RKO (cell line): ENCODE data around the gene UBTF.

Experiments used
- DNase-seq: peaks from one replicate; pipeline ENCODE4 v3.0.0-alpha.2; 2016; ENCODE audit warnings: low spot score

The UBTF gene, protein sequence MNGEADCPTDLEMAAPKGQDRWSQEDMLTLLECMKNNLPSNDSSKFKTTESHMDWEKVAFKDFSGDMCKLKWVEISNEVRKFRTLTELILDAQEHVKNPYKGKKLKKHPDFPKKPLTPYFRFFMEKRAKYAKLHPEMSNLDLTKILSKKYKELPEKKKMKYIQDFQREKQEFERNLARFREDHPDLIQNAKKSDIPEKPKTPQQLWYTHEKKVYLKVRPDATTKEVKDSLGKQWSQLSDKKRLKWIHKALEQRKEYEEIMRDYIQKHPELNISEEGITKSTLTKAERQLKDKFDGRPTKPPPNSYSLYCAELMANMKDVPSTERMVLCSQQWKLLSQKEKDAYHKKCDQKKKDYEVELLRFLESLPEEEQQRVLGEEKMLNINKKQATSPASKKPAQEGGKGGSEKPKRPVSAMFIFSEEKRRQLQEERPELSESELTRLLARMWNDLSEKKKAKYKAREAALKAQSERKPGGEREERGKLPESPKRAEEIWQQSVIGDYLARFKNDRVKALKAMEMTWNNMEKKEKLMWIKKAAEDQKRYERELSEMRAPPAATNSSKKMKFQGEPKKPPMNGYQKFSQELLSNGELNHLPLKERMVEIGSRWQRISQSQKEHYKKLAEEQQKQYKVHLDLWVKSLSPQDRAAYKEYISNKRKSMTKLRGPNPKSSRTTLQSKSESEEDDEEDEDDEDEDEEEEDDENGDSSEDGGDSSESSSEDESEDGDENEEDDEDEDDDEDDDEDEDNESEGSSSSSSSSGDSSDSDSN

DNA sequence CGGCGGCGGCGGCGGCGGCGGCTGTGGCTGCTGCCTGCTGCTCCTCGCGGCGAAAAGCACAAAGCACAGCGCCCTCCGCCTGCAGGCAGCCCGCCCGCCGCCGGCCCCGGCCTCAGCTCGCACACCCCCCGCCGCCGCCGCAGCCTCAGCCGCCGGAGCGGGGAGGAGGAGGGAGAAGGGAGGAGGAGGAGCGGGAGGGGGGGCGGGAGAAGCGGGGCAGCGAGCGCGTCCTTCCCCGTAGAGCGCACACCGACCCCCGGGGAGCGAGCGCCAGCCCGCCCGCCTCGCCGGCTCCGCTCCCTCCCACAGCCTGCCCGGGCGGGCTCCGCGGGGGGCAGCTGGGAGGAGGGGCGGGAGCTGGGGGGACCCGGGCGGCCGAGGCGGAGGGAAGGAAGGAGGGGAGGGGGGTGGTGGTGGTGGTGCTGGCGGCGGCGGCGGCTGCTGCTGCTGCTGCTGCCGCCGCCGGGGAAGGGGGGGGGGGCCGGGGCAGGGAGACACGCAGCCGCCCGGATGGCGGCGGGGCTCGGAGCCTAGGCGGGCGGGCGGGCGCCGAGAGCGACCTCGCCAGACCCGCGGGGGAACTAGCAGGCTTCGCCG is at the start of gene UBTF:
Gene UBTF, minus strand, starts transcription at position 60 of the 597 bp plus-strand sequence. CDS start 1,446 bp downstream, outside the sequence.
- peak; percentile 63 for DNase-seq

DNA sequence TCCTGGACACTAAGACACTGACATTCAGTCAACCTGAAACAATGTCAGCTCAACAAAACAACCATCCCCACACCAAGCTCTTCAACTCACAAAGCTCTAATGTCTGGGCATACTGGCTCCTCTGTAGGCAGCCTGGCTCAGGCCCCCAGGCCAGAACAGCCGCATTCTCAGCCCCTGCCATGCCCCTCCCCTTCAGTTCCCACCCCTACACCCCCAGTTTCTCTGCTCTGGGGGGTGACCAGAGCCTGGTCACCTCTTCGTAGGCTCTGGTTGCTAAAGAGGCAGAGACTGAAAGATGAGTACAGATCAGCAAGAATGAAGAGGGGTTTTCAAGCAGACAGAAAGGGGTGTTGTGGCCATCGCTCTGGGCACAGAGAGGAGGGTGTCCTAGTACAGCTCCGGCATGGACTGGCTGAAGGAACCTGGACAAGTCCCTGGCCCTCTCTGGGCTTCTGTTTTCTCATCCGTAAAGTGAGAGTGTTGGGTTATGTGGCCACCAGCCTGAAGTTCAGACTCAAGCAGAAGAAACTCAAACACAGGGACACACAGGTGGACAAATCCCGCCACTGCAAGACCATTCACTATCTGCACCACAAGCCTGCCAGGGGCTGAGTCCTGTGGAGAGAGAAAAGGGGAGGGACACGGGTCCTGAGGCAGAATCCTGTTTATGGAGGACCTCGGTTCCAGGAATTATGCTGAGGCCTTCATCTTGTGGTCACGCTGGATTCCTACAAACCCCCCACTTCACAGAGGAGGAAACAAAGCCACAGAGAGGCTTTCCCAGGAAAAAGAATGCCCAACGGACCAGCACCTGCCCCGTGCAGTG is 49.4 kb upstream of the UBTF start:
- no peak for DNase-seq

DNA sequence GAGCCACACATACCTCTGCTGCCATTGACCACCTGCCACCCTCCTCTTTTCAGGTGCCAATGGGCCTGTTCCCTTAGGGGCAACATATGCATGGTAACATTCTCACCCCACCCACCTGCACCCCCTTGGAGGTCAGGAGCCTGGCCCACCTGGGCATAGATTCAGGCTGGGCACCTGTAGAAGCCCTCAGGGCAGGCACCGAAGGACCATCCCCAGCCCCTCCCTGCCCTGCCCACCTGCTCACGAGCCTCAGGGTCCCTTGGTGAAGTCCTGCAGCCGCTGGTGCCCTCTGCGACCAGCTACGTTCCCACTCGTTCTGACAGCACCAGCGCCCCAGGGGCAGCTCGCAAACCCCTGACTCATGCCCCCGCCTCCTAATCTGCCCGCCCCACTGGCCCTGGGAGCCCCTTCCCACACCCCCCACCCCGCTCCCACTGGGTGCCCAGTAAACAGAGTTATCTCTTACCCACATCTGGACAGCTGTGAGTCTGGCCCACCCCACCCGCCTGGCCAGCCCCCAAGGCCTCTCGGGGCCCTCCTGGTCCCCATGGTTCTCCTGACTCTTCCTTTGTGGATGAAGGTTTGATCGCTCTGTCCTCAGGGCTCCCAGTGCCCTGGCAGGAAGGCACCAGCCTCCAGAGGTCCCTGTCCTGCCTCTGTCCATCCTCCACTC is 48.5 kb upstream of the UBTF start, which contains the start of gene SLC4A1:
Gene SLC4A1, minus strand, starts transcription at position 318 of the 673 bp plus-strand sequence. CDS start 5,269 bp downstream, outside the sequence.
- no peak for DNase-seq

DNA sequence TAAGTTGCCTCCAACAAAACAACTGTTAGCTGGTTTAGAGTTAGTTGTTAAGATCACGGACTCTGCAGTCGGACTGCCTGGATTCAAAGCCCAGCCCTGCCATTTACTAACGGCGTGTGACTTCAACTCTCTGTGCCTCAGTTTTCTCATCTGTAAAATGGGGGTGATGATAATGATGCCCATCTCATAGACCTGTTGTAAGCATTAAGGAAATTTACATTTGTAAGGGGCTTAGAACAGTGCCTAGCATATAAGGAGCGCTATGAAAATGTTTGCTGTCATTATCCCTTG is 47.6 kb upstream of the UBTF start:
- no peak for DNase-seq

DNA sequence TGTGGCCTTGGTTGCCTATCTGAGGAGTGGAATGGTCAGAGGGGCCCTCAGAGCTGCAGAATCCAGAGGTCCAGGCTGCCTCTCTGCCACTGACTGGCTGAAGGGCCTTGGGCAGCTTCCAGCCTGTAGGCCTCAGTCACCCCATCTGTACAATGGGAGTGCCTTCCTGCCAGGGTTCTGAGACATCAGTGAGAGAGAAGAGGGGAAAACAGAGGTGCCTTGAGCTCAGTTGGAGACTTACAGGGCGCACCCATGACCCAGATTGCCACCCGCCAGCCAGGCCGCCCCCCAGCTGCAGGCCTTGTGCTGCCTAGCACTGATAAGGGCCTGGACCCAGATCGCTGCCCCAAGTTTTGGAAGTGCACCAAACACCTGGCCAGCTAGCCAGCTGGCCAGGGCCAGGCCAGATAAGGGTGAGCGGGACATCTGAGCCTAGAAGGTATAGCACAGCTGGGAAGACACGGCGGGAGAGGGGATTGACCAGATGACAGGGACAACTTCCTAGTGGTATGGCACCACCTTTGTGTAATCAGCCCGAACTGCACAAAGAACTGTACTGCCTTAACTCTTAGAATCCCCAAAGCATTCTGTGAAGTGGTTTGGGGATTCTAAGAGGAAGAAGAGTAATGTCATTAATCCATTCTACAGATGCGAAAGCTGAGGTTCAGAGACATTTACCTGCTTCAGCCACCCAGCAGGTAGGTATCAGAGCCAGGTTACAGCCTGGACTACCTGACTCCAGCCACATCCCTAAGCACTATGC is 47.1 kb upstream of the UBTF start:
- peak; percentile 8 for DNase-seq

DNA sequence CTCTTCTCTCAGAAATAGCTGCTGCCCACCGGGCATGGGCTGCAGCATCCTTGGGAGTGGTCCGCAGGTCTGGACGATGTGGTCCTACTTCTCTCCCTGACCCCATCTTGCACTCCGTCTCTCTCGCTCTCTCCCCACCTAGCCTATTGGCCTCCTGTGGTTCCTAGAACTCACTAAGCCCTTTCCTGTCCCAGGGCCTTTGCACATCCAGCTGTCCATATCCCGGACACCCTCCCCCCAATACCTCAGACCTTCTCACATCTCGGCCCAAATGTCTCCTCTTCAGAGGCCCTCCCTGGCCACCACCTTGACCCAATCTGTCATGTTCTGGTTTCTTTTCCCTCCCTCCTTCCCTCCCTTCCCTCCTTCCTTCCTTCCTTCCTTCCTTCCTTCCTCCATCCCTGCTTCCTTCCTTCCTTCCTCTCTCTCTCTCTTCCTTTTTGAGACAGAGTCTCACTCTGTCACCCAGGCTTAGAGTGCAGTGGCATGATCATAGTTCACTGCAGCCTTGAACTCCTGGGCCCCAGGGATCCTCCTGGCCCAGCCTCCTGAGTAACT is 43.9 kb upstream of the UBTF start:
- DNase-seq, result no peak

DNA sequence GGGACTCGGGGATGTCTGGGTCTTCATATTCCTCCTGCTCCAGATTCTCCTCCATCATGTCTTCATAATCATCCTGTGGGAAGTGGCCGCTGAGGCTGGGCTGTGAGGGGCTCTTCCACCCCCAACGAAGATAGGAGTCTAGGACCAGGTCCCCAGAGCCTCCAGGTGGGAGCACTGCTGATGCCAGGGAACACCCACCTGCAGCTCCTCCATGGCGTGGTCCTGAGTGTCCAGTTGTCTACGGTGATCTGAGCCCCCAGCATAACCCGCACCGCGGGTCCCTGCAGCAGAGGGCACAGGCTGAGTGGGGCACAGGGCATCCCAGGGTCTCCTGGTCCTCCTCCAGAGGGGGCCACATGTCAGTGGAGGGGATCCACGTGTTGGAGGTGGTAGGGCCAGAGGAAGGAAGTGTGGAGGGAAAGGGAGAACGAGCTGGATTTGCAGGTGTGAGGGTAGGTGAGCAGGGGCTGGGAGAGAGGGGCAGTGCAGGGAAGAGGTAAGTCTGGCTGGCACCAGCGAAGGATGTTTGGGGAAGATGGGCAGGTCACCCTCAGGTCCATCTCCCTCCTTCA is 43.3 kb upstream of the UBTF start:
- no peak for DNase-seq

DNA sequence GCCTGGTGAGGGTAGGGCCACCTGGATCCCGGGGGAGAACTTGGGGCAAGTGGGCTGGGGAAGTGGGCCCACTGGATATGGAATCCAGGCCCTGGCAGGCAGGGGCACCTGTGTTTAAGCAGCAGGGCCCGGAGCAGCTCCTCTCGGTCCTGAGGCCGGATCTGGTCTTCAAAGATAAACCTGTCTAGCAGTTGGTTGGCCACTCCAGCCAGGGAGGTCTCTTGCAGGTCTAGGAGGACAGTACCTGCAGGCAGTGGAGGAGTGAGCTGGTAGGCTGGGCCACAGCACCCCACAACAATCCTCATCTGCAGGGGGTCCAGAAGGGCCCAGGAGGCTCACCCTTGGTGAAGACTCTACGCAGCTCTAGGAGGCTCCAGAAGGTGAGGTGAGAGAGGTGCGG is 40.8 kb upstream of the UBTF start:
- DNase-seq, result no peak

DNA sequence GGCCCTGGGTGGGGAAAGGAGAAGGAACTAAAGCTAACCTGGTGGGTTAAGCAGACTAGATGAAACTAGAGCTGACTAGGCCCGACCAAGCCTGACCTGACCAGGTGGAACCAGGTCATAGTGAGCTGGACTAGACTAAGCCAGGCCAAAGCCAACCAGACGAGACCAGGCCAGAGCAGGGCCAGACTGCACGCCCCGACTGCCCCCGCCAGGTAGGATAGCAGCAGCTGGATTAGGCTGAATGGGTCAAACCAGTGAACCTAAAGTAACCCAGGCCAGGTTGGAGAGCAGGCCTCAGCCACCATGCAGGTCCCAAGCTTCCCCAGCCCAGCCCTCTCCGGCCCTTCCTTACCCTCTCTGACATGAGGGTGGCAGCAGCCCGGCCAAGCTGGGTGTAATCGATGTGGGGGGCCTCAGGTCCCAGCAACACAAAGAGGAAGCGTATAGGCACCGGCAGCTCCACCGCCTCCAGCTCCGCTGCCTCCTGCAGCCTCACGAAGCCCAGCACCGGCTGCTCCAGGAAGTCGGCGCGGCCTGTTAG is 39.4 kb upstream of the UBTF start:
- DNase-seq, result no peak

DNA sequence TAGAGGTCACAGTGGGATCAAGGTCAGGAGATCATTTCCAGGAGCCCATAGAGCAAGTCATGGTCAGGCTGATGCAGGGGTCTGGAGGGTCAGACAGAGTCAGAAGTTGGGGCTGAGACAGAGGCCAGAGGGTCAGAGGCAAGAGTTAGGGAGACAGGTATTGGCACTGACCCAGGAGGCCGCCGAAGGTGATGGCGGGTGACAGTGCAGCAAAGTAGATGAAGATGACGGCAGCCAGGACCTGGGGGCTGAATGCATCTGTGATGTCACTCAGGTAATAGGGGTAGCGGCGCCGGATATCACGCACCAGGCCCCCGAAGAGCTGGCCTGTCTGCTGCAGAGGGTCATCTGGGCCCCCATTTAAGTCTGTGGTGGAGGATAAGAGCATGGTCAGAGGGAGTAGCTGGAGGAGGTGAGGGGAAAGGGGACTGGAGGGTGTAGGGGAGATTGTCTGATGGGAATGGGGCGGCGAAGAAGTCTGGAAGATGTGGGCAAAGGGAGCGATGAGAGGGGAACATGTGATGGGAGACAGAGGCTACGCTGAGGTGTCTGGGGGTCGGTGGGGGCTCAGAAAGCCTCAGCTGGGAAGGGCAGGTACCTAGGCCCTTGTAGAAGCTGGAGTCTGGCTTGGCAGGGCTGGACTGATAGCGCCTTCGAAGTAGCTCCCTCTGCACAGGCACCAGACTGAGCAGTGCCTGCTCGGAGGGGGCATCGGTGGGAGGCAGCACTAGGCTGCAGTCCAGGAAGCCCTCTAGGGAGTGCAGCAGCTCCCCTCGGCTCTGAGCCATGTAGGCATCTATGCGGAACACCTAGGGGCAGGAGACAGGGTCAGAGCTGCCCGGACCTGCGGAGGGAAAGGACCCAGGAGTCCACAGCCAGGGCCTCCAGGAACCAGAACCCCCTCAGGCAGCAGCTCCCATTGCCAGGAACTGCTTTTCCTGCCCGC is 38.6 kb upstream of the UBTF start:
- no peak for DNase-seq

DNA sequence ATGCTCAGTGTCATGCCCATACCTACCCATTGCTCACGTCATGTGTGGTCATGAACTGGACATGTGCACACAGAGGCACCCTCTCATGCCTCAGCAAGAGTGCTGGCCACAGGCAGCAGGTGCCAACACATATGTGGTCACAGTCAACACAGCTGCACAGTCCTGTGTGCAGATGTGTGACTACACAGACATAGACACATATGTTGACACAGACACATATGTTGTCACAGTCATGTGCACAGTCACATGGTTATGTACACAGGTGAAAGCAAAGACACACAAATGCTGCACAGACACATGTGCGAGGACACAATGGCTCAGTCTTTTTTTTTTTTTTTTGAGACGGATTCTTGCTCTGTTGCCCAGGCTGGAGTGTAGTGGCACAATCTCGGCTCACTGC is 37.2 kb upstream of the UBTF start:
- no peak for DNase-seq

DNA sequence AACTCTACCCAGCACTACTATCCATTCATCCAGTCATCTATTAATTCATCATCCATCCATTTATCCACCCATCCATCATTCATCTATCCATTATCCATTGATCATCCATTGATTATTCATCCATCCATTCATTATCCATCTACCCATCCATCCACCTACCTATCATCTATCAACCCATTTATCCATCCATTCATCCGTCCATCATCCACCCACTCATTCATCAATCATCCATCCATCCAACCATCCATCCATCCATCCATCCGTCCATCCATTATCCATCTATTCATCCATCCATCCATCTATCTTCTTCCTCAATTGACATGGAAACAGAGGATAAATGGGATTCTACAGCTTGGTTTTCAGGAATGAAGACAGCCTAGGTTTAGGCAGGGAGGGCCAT is 36.4 kb upstream of the UBTF start:
- no peak for DNase-seq

DNA sequence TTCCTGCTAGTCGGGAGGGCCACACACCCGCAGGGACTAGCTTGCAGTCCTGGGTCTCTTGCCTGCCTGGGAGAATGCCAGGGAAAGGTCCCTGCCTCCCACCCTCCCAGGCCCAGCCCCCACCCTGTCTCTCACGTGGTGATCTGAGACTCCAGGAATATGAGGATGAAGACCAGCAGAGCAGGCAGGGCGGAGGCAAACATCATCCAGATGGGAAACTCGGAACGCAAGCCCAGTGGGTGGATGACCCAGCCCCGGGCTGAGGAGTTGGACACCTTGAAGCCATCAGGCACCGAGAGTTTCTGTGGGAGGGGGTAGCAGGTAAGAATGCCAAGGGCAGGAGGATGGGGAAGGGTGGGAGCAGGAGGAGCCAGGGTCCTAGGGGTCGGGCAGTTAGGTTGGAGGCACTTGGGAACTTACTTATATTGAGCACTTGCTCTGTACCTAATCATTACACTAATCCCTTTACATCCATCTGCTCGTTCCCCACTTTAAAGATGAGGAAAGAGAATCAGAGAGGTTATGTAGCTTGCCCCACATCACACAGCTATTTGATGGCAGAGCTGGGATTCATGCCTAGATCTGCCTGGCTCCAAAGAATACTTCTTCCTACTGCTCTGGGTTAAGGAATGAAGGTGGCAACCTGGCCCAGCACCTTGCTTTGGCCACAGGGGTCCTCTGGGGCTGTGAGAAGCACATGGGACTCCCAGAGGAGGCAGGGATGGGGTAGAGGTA is 35.1 kb upstream of the UBTF start:
- DNase-seq, result no peak

DNA sequence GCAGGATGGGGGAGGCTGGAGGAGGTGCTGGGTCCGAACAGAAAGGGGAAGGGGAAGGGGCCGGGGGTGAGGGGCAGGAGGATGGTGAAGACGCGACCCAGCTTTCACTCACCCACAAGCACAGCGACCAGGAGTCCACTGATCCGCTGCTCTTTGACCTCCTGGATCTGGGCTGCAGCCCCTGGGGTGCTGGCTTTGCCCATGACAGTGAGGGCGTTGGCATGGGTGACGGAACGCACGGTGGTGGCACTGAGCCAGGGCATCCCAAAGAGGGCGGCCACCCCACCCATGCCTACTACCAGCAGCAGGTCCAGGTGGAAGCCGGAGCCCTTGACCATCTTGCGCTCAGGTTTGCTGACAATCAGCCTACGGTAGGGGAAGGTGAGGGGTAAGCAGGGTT is 33.5 kb upstream of the UBTF start:
- no peak for DNase-seq

DNA sequence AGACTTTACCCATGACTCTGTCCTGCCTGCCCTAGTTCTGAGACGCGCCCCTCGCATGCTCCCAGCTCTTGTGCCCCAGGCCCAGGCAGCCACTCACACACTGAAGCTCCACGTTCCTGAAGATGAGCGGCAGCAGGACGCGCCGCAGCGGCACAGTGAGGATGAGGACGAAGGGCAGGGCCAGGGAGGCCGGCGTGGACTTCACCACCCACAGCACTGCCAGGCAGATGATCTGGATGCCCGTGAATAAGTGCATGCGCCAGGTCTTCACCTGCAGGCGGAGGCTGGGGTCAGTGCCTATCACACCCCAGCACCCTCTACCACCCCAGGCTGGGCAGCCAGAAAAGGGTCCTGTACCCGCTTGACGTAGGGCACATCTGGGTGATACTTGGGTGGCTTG is 31.6 kb upstream of the UBTF start:
- DNase-seq, result no peak

DNA sequence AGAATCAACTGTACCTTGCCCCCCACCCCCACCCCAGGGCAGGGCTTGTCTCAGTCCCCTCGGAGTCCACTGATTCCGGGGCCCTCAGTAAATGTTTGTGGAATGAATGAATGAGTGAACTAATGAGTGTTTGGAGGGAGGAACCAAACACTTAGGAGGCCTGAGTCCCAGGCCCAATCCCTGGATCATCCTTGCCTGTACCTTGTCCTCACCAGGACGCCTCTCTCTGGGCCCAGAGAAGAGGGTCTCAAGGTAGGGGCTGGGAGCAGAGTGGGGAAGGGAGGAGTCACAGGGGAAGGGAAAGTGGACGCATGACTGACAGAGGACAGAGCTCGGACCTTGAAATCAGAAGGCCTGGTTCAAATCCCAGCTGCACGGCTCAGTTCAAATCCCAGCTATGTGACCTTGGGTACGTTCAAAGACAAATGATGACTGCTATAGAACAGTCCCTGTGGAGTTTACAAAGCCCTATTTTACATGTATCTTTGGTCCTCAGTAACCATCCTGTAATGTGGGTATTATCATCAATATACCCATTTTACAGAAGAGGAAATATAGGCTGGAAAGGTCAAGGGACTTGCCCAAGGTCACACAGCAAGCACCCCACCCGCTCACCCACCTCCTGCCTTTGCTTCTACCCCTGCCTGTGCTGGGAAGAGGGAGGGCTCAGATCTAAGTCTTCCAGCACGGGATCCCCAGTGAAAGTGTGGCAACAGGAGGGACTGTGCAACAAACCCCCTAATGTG is 30.2 kb upstream of the UBTF start:
- DNase-seq, result no peak
